HL-60 (cell line): Measurements from ENCODE around the gene KIAA1671.

Experiments
- DNase-seq, 2 experiments: peaks; one replicate each; pipeline ENCODE4 v3.0.0-alpha.2; 2010 to 2020; ENCODE audit warnings: low read depth in 1 of 2, low spot score in 1 of 2
- H3K27ac ChIP-seq: fragments of 250-450 bp; sonication (Bioruptor Pico); replicated peaks from 2 replicates; pipeline ENCODE4 v1.5.1; 2020; ENCODE audit warnings: mild to moderate bottlenecking, moderate library complexity
- H3K27me3 ChIP-seq: fragments of 250-450 bp; sonication (Bioruptor Pico); 2 replicates; pipeline ENCODE4 v1.5.1; 2021; ENCODE audit warnings: mild to moderate bottlenecking, moderate library complexity; ENCODE audit not compliant: insufficient read depth, poor library complexity, severe bottlenecking
- H3K4me3 ChIP-seq: replicated peaks from 2 replicates; pipeline ENCODE4 v1.5.1; 2011; ENCODE audit warnings: mild to moderate bottlenecking, control low read depth, low read length; ENCODE audit not compliant: insufficient read depth
- GABPA ChIP-seq: IDR thresholded peaks from 2 replicates; pipeline ENCODE4 v1.6.1; 2012; ENCODE audit warnings: low read depth
- POLR2AphosphoS5 ChIP-seq: IDR thresholded peaks from 2 replicates; pipeline ENCODE4 v1.6.1; 2012; ENCODE audit warnings: low read depth
- SPI1 ChIP-seq: IDR thresholded peaks from 2 replicates; pipeline ENCODE4 v1.6.1; 2012; ENCODE audit warnings: low read depth, mild to moderate bottlenecking, borderline replicate concordance
- TF ChIP-seq, protein P1 (sequence below): IDR thresholded peaks from 2 replicates; pipeline ENCODE4 v1.6.1; 2012; ENCODE audit warnings: low read depth; ENCODE audit not compliant: insufficient replicate concordance
- TF ChIP-seq, protein P2 (sequence below): IDR thresholded peaks from one replicate; pipeline ENCODE4 v1.5.1; 2011; ENCODE audit warnings: low read length, control low read depth, inconsistent platforms; ENCODE audit not compliant: insufficient read depth

KIAA1671 gene

DNA sequence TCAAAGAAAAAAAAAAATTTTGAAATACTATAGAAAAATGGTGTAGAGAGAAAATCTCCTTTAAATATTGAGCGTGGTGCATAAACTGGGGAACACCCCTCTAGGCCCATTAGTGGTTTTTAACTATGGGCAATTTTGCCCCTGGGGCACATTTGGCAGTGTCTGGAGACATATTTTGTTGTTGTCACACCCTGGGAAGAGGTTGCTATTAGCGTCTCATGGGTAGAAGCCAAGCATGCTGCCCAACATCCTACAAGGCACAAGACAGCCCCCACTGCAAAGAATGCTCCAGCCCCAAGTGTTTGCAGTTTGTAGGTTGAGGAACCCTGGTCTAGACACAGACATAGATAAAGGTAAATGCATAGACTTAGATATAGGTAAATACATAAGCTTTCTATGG, 92.6 kb downstream of the KIAA1671 start:
- no peak for DNase-seq
- Histone ChIP-seq H3K27ac (no peak overlapping the region), H3K27me3 (no peaks in the 10 kb centered on the region), H3K4me3 (no peak overlapping the region)
- TF ChIP-seq SPI1 (no peak), GABPA (no peak), POLR2AphosphoS5 (no peak)
- TF ChIP-seq, protein P1, sequence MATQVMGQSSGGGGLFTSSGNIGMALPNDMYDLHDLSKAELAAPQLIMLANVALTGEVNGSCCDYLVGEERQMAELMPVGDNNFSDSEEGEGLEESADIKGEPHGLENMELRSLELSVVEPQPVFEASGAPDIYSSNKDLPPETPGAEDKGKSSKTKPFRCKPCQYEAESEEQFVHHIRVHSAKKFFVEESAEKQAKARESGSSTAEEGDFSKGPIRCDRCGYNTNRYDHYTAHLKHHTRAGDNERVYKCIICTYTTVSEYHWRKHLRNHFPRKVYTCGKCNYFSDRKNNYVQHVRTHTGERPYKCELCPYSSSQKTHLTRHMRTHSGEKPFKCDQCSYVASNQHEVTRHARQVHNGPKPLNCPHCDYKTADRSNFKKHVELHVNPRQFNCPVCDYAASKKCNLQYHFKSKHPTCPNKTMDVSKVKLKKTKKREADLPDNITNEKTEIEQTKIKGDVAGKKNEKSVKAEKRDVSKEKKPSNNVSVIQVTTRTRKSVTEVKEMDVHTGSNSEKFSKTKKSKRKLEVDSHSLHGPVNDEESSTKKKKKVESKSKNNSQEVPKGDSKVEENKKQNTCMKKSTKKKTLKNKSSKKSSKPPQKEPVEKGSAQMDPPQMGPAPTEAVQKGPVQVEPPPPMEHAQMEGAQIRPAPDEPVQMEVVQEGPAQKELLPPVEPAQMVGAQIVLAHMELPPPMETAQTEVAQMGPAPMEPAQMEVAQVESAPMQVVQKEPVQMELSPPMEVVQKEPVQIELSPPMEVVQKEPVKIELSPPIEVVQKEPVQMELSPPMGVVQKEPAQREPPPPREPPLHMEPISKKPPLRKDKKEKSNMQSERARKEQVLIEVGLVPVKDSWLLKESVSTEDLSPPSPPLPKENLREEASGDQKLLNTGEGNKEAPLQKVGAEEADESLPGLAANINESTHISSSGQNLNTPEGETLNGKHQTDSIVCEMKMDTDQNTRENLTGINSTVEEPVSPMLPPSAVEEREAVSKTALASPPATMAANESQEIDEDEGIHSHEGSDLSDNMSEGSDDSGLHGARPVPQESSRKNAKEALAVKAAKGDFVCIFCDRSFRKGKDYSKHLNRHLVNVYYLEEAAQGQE = no peak
- TF ChIP-seq, protein P2, sequence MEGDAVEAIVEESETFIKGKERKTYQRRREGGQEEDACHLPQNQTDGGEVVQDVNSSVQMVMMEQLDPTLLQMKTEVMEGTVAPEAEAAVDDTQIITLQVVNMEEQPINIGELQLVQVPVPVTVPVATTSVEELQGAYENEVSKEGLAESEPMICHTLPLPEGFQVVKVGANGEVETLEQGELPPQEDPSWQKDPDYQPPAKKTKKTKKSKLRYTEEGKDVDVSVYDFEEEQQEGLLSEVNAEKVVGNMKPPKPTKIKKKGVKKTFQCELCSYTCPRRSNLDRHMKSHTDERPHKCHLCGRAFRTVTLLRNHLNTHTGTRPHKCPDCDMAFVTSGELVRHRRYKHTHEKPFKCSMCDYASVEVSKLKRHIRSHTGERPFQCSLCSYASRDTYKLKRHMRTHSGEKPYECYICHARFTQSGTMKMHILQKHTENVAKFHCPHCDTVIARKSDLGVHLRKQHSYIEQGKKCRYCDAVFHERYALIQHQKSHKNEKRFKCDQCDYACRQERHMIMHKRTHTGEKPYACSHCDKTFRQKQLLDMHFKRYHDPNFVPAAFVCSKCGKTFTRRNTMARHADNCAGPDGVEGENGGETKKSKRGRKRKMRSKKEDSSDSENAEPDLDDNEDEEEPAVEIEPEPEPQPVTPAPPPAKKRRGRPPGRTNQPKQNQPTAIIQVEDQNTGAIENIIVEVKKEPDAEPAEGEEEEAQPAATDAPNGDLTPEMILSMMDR = no peak

DNA sequence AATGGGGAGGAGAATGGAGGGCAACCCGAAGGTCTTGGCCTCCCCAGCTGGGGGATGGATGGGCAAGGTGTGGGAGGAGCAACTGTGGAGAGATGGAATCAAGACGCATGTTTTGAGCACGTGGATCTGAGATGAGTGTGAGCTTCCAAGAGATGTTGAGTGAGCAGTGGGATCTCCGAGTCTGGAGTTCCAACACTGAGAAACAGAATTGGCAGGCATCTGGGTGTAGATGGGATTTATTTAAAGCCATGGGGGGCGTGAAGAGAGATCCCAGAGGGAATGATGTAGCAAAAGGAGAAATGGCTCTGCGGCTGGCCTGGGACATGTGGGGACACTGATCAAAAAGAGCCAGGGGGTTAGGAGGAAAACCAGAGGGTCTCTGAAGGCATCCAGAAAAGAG, 95.6 kb downstream of the KIAA1671 start:
- Histone ChIP-seq H3K27me3 (no peaks in the 10 kb centered on the region), H3K27ac (no peak overlapping the region), H3K4me3 (no peak overlapping the region)
- TF ChIP-seq, protein P1 = no peak
- TF ChIP-seq SPI1 = no peak
- no peak for TF ChIP-seq POLR2AphosphoS5
- TF ChIP-seq, protein P2 = no peak
- no peak for TF ChIP-seq GABPA
- no peak for DNase-seq

GRCh38 chr22:25048659-25049647, 96.4 kb downstream of the KIAA1671 start:
- Histone ChIP-seq H3K27ac (no peak overlapping the region), H3K27me3 (no peaks in the 10 kb centered on the region), H3K4me3 (no peak overlapping the region)
- TF ChIP-seq, protein P2 = peak; percentile 73
- TF ChIP-seq GABPA = no peak
- DNase-seq = peak; percentile 26 to 58

DNA sequence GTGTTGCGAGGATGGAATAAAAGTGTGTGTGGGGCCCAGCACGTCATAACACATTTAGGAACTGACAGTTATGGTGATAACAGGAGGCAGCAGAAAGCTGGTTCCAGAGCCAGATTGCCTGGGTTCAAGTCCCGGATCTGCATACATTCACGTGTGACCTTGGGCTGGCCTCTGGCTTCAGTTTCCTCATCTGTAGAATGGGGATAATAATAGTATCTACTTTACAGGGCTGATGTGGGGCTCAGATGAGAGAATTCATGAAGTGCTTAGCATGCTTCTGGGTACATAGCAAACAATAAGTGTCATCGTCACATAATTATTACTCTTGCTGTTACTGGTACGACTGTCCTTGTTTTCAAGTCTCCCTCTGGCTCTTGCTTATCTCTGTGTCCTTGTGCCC, 97.3 kb downstream of the KIAA1671 start:
- TF ChIP-seq, protein P1 = no peak
- TF ChIP-seq, protein P2 = no peak
- no peak for TF ChIP-seq GABPA
- no peak for TF ChIP-seq SPI1
- no peak for TF ChIP-seq POLR2AphosphoS5
- Histone ChIP-seq H3K27ac (no peak overlapping the region), H3K4me3 (no peak overlapping the region), H3K27me3 (no peaks in the 10 kb centered on the region)
- DNase-seq = no peak
